22Rv1 (cell line): Measurements from ENCODE around the gene HDLBP.

Experiments
- ZFX ChIP-seq: fragments of 450-650 bp; IDR thresholded peaks from 2 replicates; pipeline ENCODE4 v1.6.1; 2017; ENCODE audit warnings: antibody characterized with exemption, borderline replicate concordance
- TF ChIP-seq, protein P1 (sequence below): fragments of 450-650 bp; IDR thresholded peaks from 2 replicates; pipeline ENCODE4 v1.5.1; 2017; ENCODE audit warnings: mild to moderate bottlenecking

DNA sequence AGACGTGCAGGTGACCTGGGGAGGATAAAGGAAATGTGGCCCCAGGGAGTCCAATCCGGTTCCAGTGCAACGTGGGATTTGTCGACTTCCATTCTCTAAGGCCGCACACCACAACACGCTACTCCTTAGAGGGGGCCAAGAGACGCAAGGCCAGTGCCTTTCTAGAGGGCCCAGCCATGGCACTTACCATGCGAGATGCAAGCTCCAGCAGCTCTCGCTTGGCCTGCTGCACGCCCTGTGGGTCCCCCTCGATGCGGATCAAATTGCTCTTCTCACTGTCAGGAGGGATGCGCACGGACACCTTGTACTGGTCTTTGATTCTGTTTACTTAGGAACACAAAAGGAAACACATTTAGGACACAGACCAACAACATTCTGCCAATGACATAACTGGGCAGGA lies 65.8 kb downstream of the HDLBP start:
- TF ChIP-seq, protein P1, sequence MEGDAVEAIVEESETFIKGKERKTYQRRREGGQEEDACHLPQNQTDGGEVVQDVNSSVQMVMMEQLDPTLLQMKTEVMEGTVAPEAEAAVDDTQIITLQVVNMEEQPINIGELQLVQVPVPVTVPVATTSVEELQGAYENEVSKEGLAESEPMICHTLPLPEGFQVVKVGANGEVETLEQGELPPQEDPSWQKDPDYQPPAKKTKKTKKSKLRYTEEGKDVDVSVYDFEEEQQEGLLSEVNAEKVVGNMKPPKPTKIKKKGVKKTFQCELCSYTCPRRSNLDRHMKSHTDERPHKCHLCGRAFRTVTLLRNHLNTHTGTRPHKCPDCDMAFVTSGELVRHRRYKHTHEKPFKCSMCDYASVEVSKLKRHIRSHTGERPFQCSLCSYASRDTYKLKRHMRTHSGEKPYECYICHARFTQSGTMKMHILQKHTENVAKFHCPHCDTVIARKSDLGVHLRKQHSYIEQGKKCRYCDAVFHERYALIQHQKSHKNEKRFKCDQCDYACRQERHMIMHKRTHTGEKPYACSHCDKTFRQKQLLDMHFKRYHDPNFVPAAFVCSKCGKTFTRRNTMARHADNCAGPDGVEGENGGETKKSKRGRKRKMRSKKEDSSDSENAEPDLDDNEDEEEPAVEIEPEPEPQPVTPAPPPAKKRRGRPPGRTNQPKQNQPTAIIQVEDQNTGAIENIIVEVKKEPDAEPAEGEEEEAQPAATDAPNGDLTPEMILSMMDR: no peak
- TF ChIP-seq ZFX: no peak
